Stimulated activated naive CD8-positive, alpha-beta T cell treated with anti-CD3 and anti-CD28 coated beads, Interleukin-15, Interleukin-2, amounts not matched to agents 100 U/mL and 50 U/mL, for 24 hours (primary cell): ENCODE data around the gene ALX1.
"Not testable (repeated sequence)": the region's sequence is repeated elsewhere in the genome, so short reads cannot be mapped to it uniquely, and the experiment has no call there.

Experiments used
- ATAC-seq: fragments of 150-1000 bp; cut with Tn5 transposase; one replicate; pipeline ENCODE4 v1.10.0; 2021
- DNase-seq: peaks from one replicate; pipeline ENCODE4 v3.0.0; 2021

ALX1 gene

GRCh38 chr12:85301051-85301450 is 21.0 kb downstream of the ALX1 start:
- no peak for DNase-seq
- ATAC-seq: no peak

GRCh38 chr12:85308374-85308773 is 28.4 kb downstream of the ALX1 start:
- ATAC-seq (no peak), DNase-seq (no peak)

GRCh38 chr12:85309125-85309566 is 29.1 kb downstream of the ALX1 start:
- ATAC-seq (no peak), DNase-seq (no peak)

- ATAC-seq (no peak), DNase-seq (no peak)
Measured at GRCh38 chr12:85310025-85310424, 30.0 kb downstream of the ALX1 start.

GRCh38 chr12:85310456-85311076 is 30.5 kb downstream of the ALX1 start:
- DNase-seq: no peak
- no peak for ATAC-seq

GRCh38 chr12:85317866-85318636 is 38.0 kb downstream of the ALX1 start:
- DNase-seq, ATAC-seq: not testable (repeated sequence)

- ATAC-seq (no peak), DNase-seq (no peak)
Measured at GRCh38 chr12:85322715-85323114, 42.7 kb downstream of the ALX1 start.

GRCh38 chr12:85325442-85325841 is 45.4 kb downstream of the ALX1 start:
- ATAC-seq (no peak), DNase-seq (no peak)

GRCh38 chr12:85329913-85330312 is 49.9 kb downstream of the ALX1 start:
- ATAC-seq (no peak), DNase-seq (no peak)

GRCh38 chr12:85348779-85349178 is 68.8 kb downstream of the ALX1 start:
- ATAC-seq: no peak
- no peak for DNase-seq

- no peak for ATAC-seq
- no peak for DNase-seq
Measured at GRCh38 chr12:85350356-85350755, 70.3 kb downstream of the ALX1 start.
